GM18520 (cell line): Measurements from ENCODE around the gene TIRAP.
A peak's percentile ranks its signal among the peaks of the same experiment; 100 is the strongest.
"Not testable (repeated sequence)": the region's sequence is repeated elsewhere in the genome, so short reads cannot be mapped to it uniquely, and the experiment has no call there.

Experiments used
- ATAC-seq: cut with Tn5 transposase; IDR thresholded peaks from one replicate; pipeline ENCODE4 v1.9.1; 2021; ENCODE audit not compliant: unreplicated experiment

The TIRAP gene

GRCh38 chr11:126282361-126282735 lies 545 bp upstream of the TIRAP start:
- ATAC-seq: no peak

DNA sequence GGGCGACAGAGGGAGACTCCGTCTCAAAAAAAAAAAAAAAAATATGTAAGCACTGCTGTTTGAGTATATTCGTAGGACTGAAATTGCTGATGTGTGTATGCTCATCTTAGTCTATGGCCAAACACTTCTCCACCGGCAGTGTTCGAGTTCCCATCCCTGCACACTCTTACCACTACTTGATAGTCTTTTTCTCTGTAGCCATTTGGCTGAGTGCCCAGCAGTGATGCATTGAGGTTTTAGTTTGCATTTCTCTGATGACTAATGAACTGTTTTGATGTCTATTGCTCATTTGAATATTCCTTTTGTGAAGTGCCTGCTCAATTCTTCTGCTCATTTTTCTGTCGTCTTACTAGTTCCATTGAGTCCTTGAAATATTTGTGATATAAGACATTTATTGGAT lies 1.9 kb downstream of the TIRAP start:
- ATAC-seq: peak; percentile 66

DNA sequence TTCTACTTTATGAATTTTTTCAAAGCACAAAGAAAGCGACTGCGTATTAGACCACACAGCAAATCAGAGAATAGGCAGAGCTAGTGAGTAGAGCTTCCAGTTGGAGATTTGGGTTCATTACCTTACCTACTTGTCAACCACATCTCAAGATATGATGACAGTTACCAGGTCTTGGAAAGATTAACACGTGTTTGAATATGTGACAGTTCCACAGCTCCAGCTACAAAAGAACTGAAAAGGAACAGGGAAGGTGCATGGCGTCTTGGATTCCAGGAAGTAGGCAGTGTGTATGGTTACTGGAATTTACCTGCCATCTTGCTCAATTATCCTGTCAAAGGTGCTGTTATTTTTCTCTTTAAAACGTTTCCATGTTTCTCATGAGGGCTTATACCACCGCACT lies 5.3 kb downstream of the TIRAP start:
- no peak for ATAC-seq

DNA sequence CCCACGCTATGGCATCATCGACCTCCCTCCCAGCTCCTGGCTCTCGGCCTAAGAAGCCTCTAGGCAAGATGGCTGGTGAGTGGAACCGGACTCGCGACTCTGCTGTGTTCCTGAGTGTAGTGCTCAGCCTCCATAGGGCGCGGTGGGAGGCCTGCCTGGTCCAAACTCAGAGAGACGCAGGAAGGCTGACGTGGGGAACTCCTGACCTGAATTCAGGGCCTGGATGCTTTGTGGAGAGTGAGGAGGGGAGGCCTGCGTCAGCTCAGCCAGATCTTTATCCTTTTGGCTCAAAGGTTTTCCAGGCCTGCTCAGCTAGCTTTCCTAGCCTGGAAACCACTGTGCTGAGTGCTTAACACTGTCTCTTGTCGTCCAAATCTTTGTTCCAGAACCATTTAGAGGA lies 8.0 kb downstream of the TIRAP start:
- no peak for ATAC-seq

DNA sequence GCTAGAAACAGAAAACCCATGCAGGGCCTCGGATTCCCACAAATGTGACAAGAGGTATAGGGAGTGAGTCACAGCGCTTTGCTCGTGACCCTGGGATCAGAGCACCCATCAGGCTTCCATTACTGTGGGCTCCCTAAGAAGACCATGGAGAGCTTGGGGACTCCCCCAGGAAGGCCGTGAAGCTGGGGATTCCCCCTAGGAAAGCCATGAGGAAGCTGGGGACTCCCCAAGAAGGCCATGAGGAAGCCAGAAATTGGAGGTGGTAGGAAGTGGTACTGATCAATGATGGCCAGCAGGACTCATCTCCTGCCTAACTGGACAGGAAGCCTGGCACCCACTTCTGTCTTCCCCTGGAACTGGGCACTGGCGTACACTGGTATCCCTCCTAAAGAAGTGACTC lies 10.8 kb downstream of the TIRAP start:
- no peak for ATAC-seq

DNA sequence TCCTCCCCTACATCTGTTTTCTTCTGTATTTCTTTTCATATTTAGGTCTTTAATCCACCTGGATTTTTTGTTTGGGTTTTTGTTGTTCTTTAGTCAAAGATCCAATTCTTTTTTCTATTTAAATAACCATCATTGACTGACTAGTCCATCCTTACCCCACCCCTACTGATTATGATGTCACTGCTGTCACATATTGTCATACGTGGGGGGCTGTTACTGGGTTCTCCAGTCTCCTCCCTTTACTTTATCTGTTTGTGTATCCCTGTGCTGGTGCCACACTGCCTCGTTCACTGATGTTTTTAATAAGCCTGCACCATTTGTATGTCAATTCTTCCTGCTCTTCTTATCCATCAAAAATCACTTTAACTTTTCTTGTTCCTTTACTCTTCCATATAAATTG lies 14.1 kb downstream of the TIRAP start:
- no peak for ATAC-seq

DNA sequence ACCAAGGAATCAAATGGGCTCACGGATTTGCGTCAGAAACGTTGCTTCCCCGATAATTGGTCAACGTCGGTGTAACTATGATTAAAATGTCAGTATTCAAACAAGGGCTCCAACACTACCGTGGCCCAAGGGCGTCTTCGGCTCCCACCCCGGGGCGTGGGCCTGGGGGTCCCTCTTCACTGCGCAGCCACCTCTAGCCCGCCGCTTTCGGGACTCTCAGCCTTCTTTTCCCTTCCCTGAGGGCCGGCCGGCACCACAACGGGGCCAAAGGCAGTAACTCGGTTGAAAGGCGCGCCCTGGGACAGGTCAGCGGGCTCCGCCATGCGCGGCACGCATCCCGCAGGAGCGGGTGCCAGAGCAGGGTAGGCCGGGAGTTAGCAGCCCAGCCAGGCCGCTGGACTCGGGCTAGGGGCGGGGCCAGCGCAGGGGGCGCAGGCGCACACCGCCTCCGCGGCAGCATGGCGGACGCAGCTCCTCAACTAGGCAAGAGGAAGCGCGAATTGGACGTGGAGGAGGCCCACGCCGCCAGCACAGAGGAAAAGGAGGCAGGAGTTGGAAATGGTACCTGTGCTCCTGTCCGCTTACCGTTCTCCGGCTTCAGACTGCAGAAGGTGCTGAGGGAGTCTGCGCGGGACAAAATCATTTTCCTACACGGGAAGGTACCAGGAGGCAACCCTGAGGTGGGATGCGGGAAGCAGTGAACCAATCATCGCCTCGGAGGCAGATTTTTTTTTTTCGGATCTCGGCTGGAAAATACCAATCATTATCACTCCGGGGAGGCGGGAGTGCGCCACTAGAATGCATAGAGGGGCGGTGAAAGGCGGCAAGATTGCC lies 20.9 kb downstream of the TIRAP start, which contains the start of gene DCPS:
Gene DCPS, plus strand, starts transcription at position 438 of the 834 bp plus-strand sequence. Its CDS starts 21 bp downstream, at position 459.
- peak; percentile 74 for ATAC-seq

- peak; percentile 6 for ATAC-seq
These were observed 21.7 kb downstream of the TIRAP start for GRCh38 chr11:126304457-126305075.

- ATAC-seq: peak; percentile 69
These were observed 22.8 kb downstream of the TIRAP start for GRCh38 chr11:126305699-126306098.

DNA sequence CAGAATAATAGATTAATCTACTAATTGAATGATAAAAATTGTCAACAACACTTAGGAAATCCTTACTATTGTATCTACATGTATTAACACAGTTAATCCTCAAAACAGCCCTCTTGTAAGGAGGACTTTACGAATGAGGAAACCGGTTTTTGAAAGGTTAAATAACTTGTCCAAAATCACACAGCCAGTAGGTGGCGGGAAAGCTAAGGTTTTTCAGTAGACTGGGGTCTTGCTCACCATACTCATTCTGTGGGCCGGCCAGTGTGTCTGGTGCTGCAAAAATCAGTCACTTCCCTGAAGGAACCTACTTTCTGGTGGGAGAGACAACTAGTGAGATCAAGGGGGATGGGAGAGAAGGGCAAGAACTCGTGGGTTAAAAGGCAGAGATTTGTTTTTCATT lies 24.8 kb downstream of the TIRAP start:
- no peak for ATAC-seq

DNA sequence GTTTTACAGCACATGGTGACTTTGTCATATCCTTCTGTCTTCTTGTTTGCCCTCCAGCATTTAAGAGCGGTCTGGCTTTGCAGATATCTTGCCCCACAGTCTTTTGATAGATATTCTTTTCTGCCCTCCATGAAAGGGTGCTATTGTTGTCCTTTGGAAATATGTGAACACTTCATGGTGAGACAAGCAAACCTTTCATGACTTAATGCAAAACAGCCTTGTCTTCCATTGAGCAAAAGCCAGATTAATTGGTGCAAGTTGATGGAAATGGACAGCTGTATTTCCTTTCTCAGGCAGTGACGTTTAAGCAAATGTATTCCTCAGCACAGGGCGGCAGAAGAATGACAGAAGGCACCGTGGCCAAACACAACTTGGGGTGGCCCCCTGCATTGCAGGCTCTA lies 25.4 kb downstream of the TIRAP start:
- ATAC-seq: no peak

DNA sequence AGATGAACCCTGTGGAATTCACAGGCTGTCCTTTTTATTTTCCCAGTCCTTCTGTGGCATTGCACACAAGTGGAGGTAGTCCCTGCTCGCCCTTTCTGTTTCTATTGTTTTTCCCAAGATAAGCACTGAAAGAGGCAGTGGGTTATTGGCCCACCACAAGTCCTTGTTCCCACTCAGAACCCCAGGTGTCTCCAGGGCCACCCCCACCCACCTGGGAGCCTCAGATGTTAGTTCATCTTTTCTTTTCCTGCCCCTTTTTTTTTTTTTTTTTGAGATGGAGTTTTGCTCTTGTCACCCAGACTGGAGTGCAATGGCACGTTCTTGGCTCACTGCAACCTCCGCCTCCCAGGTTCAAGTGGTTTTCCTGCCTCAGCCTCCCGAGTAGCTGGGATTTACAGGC lies 25.9 kb downstream of the TIRAP start:
- not testable (repeated sequence) for ATAC-seq

DNA sequence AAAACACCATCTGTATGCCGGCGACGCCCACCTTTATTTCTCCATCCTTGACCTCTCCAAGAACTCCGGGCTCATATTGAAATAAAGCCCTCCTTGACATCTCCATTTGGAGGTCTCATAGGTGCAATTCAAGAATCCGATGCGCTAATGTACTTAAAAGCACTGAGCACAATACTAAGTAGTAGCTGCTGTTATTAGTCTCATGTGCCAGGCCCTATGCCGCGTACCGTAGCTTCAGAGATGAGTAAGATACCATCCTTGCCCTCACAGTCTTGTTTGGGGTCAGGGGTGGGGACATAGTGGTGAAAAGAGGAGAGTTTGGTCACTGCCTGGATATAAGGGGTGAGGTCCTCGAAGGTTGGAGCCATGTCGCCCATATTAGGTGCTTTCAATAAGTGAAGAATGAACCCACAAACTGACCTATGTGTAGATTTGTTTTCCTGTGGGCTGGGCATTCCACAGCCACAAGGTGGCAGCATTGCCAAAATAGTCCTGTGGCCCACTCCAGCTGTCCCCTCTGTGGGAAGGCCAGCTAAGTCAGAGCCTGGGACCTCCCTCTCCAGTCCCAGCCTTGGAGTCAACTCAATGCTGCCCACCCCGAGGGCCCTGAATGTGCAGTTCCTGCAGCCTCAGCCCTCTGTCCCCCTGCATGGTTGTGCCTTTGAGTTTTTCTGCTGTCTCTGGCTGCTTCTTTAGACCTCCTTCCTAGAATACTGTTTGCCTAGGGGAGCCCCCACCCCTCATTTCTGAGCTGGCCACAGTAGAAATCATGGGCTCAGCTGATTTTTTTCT lies 27.5 kb downstream of the TIRAP start:
- no peak for ATAC-seq

DNA sequence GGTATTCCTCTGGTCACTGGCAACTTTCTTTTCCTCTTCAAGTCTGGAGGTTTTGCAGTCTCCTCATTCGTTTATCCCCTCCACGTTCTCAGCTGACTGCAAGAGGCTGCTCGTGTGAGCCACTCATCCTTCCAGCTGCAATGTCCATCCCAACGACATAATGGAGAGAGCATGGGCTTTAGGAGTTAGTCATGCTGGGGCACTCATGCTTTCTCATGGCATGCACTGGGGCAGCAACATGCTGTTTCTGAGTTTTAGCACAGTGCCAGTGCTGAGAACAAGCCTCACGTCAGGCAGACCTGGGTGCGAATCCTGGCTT lies 28.1 kb downstream of the TIRAP start:
- ATAC-seq: no peak

DNA sequence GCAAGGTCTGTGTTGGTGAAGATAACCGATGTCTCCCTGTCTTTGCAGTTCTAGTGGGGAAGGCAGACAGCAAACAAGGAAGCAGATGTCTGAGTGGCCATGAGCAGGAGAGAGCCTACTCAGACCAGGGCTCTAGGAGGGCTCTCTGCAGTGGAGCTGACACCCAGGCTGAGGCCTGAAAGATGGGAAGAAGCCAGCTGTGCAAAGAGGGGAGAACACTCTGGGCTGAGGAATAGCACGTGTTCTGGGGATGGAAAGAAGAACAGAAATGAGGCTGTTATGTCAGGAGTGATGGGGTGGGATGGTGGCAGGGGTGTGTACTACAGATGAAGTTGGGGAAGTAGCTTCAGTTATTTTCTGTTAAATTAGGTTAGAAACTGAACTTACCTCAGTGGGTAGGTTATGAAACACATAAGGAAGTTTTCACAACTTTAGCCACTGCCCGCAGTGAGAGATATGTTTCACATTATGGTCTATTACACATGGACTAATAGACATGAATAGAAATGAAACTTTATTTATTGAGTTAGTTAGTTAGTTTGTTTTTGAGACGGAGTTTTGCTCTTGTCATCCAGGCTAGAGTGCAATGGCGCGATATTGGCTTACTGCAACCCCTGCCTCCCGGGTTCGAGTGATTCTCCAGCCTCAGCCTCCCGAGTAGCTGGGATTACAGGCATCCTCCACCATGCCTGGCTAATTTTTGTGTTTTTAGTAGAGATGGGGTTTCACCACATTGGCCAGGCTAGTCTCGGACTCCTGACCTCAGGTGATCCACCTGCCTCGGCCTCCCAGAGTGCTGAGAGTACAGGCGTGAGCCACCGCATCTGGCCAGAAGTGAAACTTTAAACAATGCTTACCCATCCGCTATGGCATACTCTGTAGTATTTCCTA lies 28.8 kb downstream of the TIRAP start:
- peak; percentile 71 for ATAC-seq

- ATAC-seq: no peak
These were observed 30.1 kb downstream of the TIRAP start for GRCh38 chr11:126312961-126313360.

GRCh38 chr11:126313826-126314225 lies 30.9 kb downstream of the TIRAP start:
- no peak for ATAC-seq

DNA sequence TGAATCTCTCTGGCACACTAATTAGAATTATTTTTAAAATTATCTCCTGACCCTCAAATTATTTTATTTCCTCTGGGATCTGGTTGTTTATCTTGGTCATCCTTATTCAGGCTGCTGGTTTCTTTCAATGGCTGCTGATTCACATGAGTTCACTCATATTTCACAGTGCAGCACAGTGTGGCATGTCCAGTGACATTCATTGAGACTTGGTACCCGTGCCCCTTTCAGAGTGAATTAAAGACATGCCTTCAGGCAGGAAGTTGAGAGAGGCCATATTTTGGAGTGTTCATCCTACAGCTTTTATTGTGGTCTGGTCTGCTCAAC lies 34.5 kb downstream of the TIRAP start:
- no peak for ATAC-seq

DNA sequence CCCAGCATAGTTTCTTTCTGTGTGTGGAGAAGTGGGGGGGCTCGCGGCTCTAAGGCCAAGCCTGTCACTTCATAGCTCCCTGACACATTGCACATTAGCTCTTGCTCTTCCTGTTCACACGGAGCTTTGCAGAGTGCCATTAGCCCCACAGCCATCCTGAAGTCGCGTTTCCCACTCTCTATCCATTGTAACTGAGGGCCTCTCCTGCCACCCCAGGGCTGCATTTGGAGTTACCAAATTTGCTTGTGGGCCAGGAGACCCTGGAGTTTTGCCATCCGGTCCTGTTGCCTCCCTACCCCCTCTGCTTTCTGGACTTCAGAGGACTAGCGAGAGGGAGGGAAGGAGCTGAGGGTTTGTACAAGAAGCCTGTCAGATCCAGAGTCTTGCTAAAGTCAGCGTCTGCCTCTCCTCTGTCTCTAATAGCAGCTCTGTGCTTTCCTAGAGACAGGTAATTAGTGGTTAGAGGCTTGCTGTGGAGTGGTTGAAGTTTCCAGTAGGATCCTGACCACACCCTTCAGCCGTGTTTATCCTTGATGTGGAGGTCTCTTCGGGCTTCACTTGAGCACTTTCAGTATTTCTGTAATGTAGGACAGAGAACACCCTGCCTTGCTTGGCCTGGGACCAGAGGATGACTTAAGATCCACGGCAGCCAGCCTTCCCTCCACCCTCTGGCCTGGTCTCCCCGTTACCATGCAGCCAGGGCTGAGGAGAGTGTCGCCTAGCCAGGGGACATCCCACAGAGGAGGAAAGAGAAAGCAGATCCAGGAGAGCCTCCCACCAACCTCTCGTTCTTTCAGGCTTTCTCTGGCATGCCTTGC lies 35.1 kb downstream of the TIRAP start:
- no peak for ATAC-seq
